HG03108 (cell line): ENCODE results near the gene BCL2L13.
"Not testable (repeated sequence)": the region's sequence is repeated elsewhere in the genome, so short reads cannot be mapped to it uniquely, and the experiment has no call there.

ENCODE experiments used
- ATAC-seq: cut with Tn5 transposase; IDR thresholded peaks from one replicate; pipeline ENCODE4 v1.9.1; 2021; ENCODE audit warnings: moderate library complexity; ENCODE audit not compliant: unreplicated experiment

BCL2L13 gene

DNA sequence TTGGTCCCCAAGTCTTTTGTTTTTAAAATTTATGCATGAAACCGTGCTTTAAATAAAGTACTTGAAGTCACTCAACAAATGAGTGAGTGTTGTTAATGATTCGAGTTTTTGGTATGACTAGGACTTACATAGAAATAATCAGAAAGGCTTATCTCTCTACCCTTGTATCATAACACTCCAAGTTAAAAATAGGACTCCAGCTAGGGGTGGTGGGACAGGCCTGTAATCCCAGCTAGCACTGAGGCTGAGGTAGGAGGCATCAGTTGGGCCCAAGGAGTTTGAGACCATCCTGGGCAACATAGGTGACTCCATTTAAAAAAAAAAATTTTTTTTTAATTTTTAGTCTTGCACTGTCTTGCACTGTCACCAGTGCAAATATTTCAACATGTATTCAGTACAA, 55.6 kb downstream of the BCL2L13 start:
- no peak for ATAC-seq

- ATAC-seq = no peak
Measured at GRCh38 chr22:17694752-17695151, 56.2 kb downstream of the BCL2L13 start.

DNA sequence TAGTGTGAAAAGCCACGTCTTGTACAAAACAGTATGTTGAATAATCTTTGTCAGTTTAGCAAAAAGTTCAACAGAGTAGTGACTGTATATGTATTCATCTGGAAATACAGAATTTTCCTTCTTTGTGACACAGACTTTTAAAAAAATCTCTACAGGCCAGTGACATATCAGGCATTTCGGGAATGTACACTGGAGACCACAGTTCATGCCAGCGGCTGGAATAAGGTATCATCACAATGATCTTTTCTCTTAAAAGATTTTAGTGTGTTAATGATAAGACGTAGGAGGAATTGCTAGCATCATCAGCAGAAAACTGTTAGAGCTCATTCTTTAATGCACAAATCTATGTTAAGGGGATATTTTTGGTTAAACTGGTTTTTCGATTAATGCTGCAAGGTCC, 57.4 kb downstream of the BCL2L13 start:
- no peak for ATAC-seq

- not testable (repeated sequence) for ATAC-seq
Measured at GRCh38 chr22:17697196-17697595, 58.6 kb downstream of the BCL2L13 start.

- ATAC-seq = not testable (repeated sequence)
Measured at GRCh38 chr22:17698276-17698675, 59.7 kb downstream of the BCL2L13 start.

DNA sequence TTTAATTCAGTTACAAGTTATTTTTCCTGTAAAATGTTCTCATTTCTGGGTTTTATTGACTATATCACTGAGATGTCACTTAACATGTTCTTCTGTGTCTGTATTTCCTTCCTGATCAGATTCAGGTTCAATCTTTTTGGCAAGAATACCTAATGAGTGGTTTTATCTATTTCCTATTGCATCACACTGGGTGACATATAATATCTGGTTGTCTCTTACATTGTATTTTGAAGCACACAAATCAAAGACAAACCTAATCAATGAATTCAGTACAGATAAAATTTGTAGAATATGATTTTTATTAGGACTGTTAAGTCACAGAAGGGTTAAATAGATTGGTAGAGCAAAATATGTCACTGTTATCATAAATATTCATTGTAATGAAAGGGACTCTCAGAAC, 60.4 kb downstream of the BCL2L13 start:
- ATAC-seq = no peak

- ATAC-seq = no peak
Measured at GRCh38 chr22:17699696-17700340, 61.3 kb downstream of the BCL2L13 start.

DNA sequence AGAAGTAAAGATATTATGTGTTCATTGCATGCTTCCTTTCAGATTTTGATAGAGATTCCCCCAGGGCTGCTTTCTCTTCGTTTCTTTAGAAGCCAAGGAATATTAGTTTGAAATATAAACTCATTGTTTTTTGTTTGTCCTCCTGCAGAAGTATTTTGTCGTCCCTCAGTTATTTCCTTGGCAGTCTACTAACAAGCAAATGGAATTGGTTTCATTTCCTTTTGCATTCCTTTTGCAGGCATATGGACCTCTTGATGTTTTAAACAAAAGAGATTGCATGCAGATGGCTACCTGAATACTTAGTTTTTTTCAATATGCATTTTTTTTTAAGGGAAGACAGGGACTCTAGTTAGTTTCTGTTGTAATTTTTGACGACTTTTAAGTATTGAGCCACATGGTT, 62.2 kb downstream of the BCL2L13 start:
- no peak for ATAC-seq

DNA sequence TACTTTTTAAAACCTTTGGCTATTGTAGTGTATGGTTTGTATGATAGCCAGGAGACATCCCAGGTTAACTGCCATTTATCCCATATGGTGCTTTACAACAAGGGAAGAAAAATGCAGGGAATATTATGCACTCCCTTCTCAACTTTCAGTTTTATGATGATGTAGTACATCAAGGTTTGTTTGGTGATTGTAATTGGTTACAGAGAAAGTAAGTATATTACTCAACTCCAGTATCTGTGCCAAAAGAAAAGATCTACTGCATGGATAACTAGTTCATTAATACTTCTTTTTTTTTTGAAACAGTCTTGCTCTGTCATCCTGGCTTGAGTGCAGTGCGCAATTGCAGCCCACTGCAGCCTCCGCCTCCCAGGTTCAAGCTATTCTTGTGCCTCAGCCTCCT, 65.3 kb downstream of the BCL2L13 start:
- ATAC-seq = no peak

DNA sequence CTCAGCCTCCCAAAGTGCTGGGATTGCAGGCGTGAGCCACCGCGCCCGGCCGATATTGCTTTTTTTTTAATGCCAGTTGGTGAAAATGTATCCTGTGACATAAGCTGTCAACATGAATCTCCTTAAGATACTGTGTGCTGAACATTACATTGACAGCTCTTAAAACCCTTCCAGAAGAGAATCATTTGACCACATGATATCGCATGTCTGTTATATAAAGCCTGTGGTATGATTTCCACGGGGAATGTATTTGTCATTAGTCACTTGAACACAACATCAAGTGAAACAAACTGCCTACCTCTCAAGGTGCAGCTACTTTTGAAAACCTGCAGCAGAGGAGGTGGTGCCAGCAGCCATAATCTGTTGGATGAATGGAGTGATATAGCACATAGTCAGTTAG, 67.0 kb downstream of the BCL2L13 start:
- no peak for ATAC-seq

GRCh38 chr22:17705951-17706900, 67.7 kb downstream of the BCL2L13 start:
- ATAC-seq = peak; percentile 82

GRCh38 chr22:17706947-17707346, 68.4 kb downstream of the BCL2L13 start:
- ATAC-seq = no peak

DNA sequence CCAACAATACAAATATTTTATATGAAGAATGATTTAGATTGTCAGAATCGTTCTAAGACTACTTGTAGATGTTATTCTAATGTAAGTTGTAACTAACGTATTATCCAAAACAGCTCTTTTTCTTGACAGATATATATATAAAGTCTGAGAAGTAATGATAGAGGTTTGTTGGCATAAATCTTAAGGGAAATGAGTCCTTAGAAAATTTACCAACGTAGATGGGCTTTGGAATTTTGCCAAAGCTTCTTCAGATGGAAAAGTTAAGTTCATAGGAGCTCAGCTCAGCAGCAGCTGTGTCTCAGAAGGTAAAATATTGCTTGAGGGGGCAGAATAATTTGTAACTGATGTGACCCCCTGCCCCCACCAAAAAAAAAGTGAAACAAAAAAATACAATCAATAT, 69.0 kb downstream of the BCL2L13 start:
- ATAC-seq = no peak

DNA sequence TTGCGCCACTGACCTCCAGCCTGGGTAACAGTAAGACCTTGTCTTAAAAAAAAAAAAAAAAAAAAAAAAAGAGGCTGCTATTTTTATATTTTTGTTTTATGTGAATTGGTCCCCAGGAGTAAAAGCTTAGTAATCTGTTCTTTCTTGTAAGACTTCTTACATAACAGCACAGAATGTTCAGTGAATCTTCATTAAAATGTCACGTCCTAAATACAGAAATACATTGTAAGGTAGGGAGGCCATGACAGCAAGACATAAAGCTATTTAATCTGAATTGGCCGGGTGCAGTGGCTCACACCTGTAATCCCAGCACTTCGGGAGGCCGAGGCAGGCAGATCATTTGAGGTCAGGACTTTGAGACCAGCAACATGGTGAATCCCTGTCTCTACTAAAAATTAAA, 71.5 kb downstream of the BCL2L13 start:
- no peak for ATAC-seq

GRCh38 chr22:17712441-17712840, 73.9 kb downstream of the BCL2L13 start:
- no peak for ATAC-seq

DNA sequence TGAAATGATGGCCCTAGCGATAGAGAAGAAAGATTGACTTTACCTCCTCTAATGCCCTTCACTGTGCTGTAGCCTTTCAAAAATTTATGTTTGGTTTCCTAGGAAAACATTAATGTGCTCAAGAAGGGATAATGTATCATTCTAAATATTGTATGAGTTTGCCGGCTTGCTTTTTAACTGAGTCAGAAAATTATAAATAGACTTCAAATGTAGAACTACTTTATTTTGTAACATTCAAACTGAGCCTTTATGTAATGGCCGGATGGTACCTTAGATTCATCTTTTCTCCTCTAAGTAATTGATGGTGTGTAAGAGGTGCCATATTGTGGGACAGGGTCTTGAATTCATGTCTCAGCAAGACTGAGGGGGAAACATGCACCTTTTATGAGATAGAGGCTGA, 78.0 kb downstream of the BCL2L13 start:
- no peak for ATAC-seq

DNA sequence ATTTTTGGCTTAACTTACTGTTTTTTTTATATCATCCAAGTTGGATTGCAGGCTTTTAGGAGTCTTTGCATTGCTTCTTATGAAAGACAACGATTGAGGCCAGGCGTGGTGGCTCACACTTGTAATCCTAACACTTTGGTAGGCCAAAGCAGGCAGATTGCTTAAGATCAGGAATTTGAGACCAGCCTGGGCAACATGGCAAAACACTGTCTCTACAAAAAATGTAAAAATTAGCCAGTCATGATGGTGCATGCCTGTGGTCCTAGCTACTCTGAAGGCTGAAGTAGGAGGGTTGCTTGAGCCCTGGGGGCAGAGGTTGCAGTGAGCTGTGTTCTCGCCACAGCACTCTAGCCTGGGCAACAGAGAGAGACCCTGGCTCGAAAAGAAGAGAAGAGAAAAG, 79.2 kb downstream of the BCL2L13 start:
- no peak for ATAC-seq

- ATAC-seq = no peak
Measured at GRCh38 chr22:17719911-17720310, 81.4 kb downstream of the BCL2L13 start.

DNA sequence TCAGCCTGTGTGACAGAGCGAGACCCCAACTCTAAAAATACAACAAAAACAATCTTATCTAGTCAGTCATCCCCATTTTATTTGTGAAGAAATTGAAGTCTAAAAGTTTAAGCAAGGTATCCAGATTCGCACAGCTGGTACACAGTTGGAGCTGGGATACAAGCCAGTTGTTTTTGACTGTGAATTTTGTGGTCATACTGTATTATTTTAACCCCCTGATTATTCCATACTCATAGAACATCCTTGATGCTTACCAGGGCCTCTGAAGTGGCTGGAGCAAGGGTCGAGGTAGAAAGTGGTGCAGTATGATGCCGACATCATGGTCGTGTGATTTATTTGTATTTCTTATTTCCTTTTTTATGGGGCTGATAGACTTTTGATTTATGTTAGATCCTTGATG, 85.7 kb downstream of the BCL2L13 start:
- no peak for ATAC-seq

GRCh38 chr22:17724678-17725499, 86.3 kb downstream of the BCL2L13 start:
- no peak for ATAC-seq

GRCh38 chr22:17725500-17725796, 86.9 kb downstream of the BCL2L13 start:
- no peak for ATAC-seq
